ENCODE data around the gene CNN2. TPM values are rescaled to one million over a fixed set of nuclear protein-coding genes. Genes with fewer than 3 reads are reported as not detected.

Gene CNN2
- total and polyA plus RNA-seq, 2 of the 13 experiments (the other 11 are each of a cell fraction or from before 2014, with no cell fraction given) = 63.6 to 70.0 TPM

DNA sequence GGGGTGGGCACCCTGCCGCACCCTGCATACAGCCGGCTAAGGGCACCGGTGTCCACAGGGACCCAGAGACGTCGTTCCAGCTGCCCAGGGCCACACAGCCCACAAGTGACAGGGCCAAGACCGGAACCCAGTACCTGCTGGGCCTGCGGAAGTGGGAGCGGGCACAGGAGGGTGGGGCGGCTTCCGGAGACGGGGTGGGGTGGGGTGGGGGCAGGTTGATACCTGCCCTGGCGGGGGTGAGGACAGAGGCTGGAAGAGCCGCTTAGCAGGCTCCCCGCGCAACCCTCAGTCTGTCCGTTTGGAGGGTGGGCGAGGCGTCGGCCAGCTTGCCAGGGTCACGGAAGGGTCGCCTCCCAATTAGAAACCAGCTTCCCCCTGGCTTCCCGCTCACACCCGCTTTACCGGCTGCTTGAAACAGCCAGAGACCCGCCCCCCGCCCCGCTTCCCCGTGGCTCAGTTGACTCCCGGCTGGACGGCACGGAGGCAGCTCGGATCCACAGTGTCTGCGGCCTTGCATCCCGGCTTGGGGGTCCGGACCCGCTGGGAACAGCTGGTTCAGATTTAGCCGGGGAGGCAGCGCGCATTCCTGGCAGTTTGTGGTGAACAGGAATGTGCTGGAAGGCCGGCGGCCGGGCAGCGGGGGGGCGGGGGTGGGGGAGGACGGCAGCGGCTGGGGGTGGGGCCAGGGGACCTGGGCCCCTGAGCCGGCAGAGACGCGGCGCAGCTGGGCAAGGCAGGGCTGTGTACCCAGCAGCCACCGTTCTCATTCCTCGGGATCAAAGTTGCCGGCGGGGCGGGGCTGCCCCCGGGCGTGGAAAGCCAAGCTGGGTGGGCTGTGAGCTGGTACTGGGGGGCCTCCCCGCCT is 1.9 kb downstream of the CNN2 start (continued):
- TF ChIP-seq ZNF790 (CRISPR knock-in tag; IDR thresholded peaks at IDR 0.05; ENCODE audit: borderline replicate concordance) (no peak), MXD4 (CRISPR knock-in tag; IDR thresholded peaks at IDR 0.05) (peak; percentile 48; the same call in 1 of the 2 replicates), EP300 (IDR thresholded peaks at IDR 0.05; ENCODE audit: low read depth in 2 of 2, low read length in 2 of 2) (0 out of 4 replicates have a peak, but pooled peaks of 1 of the 2 experiments have one; percentile 25), EP300 (CRISPR knock-in tag; IDR thresholded peaks at IDR 0.05; ENCODE audit: borderline replicate concordance) (no peak), ZNF747 (CRISPR knock-in tag; IDR thresholded peaks at IDR 0.05; ENCODE audit: borderline replicate concordance) (0 out of 2 replicates have a peak, but pooled peaks have one; percentile 8), SPEN (CRISPR knock-in tag; IDR thresholded peaks at IDR 0.05; ENCODE audit: low read depth) (no peak), KLF15 (CRISPR knock-in tag; IDR thresholded peaks at IDR 0.05; ENCODE audit: borderline replicate concordance) (0 out of 2 replicates have a peak, but pooled peaks have one; percentile 66), PHF21A (CRISPR knock-in tag; IDR thresholded peaks at IDR 0.05) (peak; percentile 39; the same call in 1 of the 2 replicates), HNRNPL (IDR thresholded peaks at IDR 0.05; ENCODE audit: low read depth, low read length) (peak; percentile 76; the same call in 1 of the 2 replicates), ETV5 (CRISPR knock-in tag; IDR thresholded peaks at IDR 0.05; ENCODE audit: borderline replicate concordance) (peak; percentile 84), MYC (CRISPR knock-in tag; IDR thresholded peaks at IDR 0.05; ENCODE audit: borderline replicate concordance) (peak; percentile 26; the same call in 1 of the 2 replicates), KDM5B (CRISPR knock-in tag; IDR thresholded peaks at IDR 0.05; ENCODE audit: borderline replicate concordance) (peak; percentile 77; the same call in 1 of the 2 replicates)
- TF ChIP-seq, protein P1, sequence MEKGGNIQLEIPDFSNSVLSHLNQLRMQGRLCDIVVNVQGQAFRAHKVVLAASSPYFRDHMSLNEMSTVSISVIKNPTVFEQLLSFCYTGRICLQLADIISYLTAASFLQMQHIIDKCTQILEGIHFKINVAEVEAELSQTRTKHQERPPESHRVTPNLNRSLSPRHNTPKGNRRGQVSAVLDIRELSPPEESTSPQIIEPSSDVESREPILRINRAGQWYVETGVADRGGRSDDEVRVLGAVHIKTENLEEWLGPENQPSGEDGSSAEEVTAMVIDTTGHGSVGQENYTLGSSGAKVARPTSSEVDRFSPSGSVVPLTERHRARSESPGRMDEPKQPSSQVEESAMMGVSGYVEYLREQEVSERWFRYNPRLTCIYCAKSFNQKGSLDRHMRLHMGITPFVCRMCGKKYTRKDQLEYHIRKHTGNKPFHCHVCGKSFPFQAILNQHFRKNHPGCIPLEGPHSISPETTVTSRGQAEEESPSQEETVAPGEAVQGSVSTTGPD (CRISPR knock-in tag; IDR thresholded peaks at IDR 0.05) = peak; percentile 77; the same call in 1 of the 2 replicates
- TF ChIP-seq, protein P2, sequence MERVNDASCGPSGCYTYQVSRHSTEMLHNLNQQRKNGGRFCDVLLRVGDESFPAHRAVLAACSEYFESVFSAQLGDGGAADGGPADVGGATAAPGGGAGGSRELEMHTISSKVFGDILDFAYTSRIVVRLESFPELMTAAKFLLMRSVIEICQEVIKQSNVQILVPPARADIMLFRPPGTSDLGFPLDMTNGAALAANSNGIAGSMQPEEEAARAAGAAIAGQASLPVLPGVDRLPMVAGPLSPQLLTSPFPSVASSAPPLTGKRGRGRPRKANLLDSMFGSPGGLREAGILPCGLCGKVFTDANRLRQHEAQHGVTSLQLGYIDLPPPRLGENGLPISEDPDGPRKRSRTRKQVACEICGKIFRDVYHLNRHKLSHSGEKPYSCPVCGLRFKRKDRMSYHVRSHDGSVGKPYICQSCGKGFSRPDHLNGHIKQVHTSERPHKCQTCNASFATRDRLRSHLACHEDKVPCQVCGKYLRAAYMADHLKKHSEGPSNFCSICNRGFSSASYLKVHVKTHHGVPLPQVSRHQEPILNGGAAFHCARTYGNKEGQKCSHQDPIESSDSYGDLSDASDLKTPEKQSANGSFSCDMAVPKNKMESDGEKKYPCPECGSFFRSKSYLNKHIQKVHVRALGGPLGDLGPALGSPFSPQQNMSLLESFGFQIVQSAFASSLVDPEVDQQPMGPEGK (CRISPR knock-in tag; IDR thresholded peaks at IDR 0.05) = peak; percentile 95
- TF ChIP-seq, protein P3, sequence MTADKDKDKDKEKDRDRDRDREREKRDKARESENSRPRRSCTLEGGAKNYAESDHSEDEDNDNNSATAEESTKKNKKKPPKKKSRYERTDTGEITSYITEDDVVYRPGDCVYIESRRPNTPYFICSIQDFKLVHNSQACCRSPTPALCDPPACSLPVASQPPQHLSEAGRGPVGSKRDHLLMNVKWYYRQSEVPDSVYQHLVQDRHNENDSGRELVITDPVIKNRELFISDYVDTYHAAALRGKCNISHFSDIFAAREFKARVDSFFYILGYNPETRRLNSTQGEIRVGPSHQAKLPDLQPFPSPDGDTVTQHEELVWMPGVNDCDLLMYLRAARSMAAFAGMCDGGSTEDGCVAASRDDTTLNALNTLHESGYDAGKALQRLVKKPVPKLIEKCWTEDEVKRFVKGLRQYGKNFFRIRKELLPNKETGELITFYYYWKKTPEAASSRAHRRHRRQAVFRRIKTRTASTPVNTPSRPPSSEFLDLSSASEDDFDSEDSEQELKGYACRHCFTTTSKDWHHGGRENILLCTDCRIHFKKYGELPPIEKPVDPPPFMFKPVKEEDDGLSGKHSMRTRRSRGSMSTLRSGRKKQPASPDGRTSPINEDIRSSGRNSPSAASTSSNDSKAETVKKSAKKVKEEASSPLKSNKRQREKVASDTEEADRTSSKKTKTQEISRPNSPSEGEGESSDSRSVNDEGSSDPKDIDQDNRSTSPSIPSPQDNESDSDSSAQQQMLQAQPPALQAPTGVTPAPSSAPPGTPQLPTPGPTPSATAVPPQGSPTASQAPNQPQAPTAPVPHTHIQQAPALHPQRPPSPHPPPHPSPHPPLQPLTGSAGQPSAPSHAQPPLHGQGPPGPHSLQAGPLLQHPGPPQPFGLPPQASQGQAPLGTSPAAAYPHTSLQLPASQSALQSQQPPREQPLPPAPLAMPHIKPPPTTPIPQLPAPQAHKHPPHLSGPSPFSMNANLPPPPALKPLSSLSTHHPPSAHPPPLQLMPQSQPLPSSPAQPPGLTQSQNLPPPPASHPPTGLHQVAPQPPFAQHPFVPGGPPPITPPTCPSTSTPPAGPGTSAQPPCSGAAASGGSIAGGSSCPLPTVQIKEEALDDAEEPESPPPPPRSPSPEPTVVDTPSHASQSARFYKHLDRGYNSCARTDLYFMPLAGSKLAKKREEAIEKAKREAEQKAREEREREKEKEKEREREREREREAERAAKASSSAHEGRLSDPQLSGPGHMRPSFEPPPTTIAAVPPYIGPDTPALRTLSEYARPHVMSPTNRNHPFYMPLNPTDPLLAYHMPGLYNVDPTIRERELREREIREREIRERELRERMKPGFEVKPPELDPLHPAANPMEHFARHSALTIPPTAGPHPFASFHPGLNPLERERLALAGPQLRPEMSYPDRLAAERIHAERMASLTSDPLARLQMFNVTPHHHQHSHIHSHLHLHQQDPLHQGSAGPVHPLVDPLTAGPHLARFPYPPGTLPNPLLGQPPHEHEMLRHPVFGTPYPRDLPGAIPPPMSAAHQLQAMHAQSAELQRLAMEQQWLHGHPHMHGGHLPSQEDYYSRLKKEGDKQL (CRISPR knock-in tag; IDR thresholded peaks at IDR 0.05; ENCODE audit: low read depth) = 0 out of 2 replicates have a peak, but pooled peaks have one; percentile 10
- TF ChIP-seq, protein P4, sequence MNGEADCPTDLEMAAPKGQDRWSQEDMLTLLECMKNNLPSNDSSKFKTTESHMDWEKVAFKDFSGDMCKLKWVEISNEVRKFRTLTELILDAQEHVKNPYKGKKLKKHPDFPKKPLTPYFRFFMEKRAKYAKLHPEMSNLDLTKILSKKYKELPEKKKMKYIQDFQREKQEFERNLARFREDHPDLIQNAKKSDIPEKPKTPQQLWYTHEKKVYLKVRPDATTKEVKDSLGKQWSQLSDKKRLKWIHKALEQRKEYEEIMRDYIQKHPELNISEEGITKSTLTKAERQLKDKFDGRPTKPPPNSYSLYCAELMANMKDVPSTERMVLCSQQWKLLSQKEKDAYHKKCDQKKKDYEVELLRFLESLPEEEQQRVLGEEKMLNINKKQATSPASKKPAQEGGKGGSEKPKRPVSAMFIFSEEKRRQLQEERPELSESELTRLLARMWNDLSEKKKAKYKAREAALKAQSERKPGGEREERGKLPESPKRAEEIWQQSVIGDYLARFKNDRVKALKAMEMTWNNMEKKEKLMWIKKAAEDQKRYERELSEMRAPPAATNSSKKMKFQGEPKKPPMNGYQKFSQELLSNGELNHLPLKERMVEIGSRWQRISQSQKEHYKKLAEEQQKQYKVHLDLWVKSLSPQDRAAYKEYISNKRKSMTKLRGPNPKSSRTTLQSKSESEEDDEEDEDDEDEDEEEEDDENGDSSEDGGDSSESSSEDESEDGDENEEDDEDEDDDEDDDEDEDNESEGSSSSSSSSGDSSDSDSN (CRISPR knock-in tag; IDR thresholded peaks at IDR 0.05) = peak; percentile 69

All from HepG2 (cell line).